T-helper 2 cell (primary cell): ENCODE data around the gene SORL1.

ENCODE experiments used
- DNase-seq, 5 experiments: peaks; one replicate each; pipeline versions ENCODE4 v3.0.0 to v3.0.0-alpha.2; 2012 to 2022

SORL1 gene

DNA sequence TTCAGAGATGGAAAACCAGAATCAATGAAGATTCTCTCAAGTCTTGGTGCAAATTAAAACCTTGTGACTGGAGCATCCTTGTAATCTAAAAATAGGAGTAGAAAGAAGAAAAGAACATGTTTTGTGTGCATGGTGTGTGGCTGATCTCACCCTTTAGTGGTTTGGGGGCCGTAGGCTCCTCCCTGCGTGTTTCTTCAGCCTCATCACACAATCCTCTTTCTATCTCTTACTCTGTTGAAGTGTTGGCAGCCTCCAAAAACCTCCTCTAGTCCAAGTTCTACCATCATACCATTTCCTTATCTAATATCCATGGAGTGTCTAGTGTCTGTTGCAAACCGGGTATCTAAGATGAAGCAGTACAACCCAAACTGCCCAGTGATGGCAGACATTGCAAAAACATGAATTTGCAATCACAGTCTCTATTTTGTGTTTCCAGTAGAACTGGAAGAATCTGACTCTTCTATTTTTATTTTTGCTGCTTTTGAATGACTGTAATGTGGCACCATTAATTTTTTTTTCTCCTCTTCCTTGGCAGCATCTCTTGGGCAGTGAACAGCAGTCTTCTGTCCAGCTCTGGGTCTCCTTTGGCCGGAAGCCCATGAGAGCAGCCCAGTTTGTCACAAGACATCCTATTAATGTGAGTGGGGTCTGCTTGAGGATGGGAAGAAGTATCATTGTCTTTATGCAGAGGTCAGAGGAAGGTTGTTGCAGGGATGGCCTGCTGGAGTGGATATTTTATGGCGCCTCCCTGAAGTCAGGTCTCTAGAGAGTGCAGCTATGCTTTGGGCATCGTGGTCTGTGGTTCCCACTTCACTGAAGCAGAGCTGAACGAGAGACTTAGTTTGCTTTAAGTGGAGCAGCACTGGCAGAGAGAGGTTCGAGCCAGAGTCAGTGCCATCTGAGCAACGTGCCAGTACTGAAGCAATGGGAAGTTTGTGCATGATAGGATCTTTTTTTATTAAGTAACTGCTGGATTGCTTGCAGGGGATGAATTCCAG is 60.7 kb downstream of the SORL1 start:
- no peak for DNase-seq

DNA sequence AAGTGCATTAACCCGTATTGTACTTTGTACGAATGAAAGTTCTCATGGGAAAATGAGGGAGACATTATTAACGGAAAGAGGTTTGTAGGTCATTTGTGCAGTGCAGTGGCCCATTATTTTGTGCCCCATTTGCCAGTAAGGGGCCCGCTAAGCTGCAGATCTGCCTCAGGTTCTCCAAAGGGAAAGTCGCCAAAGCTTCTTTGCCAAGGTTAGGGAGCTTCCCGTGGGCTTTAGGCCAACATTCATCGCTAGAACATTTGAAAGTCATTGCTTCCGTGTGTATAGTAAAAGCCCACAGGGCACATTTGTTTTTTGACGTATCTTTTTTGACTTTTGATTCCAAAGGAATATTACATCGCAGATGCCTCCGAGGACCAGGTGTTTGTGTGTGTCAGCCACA is 61.7 kb downstream of the SORL1 start:
- no peak for DNase-seq

DNA sequence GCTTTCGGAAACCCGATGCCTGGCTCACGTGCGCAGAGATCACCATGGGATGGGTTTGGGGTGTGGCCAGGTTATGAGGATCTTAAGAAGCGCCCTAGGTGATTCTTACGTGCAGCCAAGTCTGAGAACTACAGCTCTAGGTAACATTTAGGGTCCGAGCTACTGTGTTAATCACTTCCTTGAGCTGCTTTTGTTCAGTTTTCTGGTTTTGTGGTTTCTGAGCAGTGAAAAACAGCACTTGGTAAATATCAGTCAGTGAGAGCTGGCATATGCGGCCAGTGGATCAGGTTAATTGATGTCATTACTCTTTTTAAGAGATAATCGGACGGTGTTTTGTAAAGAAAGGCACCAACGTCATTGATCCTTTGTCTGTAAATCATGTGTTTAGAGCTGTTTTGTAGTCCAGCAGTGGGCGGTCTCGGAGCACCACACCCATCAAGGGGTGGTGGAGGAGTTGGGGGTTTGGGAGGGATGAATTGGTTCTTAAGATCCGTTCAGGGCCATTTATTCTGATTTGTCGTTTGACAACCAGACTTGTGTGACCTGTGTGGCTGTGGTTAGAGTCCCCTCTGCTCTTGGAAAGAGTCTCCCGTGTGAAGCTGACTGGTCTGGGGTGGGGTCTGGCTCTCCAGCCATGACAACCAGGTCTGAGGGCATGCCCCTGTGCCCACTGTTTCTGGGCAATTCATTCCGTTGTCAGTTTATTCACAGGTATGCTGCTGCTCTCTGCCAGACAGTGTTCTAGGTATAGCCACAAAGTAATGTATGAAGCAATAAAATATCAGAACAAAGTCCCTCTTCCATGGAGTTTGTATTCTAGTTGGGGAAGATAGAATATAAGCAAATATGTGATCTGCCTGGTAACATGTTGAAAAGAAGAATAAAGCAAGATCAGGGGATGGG is 62.6 kb downstream of the SORL1 start:
- DNase-seq, result peak in 2 of 5 experiments; percentile 39 to 43

DNA sequence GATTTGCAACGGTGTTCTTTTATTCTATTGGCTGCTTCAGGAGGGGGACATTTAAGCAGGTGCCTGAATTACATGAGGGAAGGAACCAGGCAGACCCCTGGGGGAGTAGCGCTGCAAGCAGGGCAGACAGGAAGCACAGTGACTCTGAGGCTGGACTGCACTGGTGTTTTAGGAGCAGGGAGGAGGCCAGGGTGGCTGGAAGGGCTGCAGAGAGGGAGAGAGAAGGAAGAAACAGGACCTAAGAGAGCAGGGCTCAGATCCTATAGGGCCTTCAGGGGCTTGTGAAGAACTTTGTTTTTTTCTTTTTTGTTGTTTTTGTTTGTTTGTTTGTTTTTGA is 63.2 kb downstream of the SORL1 start:
- no peak for DNase-seq

DNA sequence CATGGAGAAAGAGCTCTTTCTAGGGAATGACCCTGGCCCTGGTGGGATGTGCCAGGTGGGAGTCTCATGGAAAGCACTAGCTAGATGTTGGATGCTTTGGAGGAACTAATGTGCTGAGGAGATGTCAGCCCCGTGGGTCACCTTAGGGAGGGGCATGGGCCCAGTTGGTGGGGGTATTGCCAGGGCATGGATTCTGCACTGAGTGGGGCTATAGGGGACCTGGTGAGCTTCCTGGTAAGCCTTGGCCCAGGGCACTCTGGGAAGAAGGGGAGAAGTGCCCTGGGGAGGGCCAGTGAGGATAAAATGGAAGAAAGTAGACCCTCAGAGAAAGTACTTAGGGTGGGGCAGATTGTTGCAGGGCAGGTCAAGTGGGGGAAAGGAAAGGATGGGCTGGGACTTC is 65.9 kb downstream of the SORL1 start:
- DNase-seq, result no peak

DNA sequence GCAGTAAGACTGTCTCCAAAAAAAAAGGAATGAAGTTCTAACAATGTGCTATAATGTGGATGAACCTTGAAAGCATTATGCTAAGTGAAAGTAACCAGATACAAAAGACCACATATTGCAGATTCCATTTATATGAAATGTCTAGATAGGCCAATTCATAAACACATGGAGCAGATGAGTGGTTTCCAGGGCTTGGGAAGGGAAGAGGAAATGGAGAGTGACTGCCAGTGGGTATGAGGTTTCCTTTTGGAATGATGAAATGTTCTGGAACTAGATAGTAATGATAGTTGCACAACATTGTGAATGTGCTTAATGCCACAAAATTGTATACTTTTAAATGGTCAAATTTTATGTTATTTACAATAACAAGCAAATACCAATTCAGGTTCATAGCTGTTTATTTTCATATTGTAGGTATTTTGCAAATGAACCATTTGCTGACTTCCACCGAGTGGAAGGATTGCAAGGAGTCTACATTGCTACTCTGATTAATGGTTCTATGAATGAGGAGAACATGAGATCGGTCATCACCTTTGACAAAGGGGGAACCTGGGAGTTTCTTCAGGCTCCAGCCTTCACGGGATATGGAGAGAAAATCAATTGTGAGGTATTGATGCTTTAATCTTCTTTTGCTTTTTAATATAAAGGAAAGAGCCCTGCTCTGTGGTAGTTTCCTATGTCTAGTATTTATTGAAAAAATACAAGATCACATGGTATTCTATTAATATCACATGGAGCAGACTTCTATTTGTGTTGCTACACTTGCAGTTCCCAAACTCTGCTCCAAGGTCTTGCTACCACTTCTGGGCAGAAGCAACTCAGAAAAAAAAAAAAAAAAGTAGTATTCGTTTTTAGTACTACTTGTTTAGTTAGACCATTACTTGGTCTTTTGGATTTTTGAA is 68.4 kb downstream of the SORL1 start:
- DNase-seq, result no peak

DNA sequence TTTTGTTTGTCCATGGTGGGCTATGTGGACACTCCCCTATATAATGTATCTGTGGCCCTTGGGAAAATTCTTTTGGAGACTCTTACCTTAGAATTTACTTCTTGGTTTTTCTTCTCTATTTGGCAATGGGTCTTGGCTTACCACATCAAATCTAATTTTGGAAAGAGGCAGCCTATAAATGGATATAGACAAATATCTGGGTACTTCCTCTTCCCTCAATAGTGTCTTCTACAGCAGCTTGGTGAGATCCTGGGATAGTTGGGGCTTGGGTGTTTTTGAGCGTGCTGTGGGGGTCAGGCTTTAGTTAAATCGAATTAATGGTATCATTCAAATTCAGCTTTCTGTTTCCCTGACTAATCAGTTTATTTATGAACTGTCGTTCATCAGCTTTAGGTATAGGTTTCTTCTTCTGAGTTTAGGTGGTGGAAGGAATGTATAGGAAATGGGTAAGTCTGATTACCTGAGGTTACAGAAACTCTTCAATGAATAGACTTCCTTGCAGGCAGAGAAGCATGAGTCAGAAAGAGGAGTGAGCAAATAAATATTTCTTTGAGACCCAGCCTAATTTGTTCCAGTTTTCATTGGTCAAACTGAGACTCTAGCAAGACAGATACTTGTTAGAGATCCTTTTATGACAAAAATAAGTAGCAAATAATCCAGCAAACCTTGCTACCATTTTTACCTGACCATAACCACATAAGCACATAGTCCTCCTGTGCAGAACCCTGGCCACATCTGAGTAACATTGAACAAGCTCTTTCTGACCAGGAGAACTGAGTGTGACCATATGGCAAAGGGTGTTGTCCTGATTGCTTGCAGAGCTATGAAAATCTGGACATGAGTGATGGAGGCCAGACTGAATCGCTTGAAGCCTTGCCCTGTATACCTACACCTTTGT is 69.3 kb downstream of the SORL1 start:
- no peak for DNase-seq

DNA sequence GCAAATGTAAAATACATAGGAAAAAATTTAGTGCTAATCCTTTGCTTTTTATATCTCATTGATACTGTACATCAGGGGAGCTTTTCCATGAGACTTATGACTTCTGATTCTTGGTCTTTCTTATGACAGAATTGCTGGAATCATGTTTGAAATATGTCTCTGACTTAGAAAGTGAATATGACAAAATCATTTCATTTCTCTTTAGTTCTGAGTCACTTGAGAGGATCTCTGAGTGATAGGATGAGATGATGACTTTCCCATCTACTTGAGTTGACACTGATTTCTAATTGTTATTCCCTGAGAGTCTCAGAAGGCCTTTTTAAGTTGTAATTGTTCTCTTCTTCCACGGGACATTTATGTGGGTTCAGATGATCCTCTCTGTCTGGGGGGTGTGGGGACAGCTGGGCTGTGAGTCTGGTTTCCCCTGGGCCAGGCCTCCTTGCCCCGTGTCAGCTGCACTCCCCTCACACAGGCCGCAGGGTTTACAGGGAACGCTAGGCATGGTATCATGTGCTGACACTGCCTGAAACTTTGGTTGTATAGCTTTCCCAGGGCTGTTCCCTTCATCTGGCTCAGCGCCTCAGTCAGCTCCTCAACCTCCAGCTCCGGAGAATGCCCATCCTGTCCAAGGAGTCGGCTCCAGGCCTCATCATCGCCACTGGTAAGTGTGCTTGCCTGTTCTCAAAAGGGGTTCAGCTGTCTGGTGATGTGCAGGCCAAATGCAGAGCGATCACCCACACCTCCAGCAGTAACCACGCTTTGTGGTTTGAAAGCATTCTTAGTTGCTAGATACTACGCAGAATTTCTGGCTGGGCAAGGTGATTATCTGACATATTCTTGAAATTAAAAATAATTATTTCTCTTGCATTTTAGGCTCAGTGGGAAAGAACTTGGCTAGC is 70.2 kb downstream of the SORL1 start:
- DNase-seq, result no peak

DNA sequence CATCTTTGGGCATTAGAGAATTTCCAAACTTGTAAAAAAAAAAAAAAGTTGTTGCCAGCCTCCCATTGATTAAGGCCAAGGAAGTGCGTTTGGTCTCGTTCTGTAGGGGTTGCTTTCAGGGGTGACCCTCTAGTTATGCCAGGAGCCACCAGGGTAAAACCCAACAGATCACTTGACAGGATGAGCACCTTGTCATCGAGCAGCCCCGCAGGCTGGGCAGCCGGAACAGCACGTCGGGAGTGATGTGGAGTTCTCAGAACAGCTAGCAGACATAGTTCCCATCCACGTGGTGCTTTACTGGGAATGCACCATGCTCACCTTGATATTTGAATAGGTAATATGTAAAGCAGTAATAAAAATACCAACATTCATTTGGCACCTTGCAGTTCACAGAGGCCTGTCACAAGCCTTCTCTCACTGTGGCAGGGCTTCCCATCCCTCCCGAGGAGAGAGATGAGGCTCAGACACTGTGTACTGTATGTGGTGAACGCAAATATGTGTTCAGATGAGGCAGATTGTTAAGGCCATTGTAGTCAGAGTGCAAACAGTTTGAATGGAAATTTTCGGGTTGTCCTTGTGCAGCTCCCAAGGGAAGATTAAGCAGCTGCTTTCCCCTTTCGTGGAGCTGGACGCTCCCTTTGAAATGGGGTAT is 71.6 kb downstream of the SORL1 start:
- no peak for DNase-seq

DNA sequence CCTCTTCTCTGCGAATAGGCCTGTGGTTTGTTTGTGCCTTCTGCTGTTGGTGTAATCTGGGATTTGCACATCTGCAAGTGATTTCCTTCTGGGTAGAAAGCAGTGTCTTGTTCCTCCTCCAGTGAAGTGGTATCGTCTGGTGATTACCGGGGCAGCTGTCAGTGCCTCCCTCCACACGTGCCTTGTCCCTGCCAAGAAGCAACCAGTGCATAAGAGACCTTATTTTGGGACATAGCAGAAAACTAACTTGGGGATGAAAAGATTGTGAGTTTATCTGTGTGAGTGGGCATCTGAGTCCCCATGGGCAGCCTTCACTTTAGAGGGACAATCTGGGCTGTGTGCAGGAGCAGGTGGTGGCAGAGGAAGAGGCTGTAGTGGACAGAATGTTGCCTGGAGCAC is 72.1 kb downstream of the SORL1 start:
- no peak for DNase-seq

DNA sequence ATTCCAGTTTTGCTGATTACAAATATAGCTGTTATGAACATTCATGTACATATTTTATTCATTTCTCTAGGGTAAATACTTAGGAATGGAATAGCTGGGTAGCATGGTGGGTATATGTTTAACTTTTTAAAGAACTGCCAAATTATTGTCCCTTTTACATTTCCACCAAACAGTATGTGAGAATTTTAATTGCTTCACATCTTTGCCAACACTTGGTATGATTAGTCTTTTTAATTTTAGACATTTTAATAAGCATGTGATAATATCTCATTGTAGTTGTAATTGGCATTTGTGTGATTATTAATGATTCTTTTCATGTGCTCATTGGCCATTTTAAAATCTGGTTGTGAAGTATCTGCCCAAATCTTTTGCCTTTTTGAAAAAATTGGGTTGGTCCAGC is 73.3 kb downstream of the SORL1 start:
- no peak for DNase-seq

DNA sequence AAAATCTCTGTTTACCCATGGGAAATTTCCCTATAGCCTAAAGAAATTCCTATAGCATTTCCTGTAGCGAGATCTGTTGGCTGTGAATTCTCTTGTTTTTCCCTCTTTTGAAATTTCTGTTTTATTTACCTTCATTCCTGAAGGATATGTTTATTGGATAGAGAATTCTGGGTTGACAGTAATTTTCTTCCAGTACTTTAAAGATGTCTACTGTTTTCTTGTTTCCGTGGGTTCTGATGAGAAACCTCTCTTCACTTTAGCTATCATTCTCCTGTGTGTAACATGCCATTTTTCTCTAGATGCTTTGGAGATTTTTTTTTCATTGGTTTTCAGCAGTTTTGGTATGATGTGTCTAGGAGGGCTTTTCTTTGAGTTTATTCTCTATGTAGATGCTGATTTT is 78.1 kb downstream of the SORL1 start:
- no peak for DNase-seq

DNA sequence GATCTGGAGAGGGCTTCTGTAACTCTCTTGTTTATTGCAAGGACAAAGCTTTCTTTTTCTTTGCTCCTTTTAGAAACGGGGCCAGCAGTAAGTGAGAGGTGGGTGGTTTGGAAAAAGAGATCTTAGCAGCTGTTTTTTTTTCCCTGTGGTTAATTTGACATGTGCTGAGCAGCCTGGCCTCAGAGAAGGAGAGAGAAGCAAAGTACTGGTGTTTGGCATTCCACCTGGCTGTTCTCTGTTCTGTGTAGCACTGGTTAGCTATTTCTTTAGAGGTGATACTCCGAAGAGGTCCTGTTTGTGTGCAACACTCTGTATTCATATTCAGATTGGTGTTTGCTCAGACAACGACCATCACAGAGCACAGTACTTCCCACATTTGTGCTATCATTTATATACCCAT is 81.5 kb downstream of the SORL1 start:
- DNase-seq, result no peak

DNA sequence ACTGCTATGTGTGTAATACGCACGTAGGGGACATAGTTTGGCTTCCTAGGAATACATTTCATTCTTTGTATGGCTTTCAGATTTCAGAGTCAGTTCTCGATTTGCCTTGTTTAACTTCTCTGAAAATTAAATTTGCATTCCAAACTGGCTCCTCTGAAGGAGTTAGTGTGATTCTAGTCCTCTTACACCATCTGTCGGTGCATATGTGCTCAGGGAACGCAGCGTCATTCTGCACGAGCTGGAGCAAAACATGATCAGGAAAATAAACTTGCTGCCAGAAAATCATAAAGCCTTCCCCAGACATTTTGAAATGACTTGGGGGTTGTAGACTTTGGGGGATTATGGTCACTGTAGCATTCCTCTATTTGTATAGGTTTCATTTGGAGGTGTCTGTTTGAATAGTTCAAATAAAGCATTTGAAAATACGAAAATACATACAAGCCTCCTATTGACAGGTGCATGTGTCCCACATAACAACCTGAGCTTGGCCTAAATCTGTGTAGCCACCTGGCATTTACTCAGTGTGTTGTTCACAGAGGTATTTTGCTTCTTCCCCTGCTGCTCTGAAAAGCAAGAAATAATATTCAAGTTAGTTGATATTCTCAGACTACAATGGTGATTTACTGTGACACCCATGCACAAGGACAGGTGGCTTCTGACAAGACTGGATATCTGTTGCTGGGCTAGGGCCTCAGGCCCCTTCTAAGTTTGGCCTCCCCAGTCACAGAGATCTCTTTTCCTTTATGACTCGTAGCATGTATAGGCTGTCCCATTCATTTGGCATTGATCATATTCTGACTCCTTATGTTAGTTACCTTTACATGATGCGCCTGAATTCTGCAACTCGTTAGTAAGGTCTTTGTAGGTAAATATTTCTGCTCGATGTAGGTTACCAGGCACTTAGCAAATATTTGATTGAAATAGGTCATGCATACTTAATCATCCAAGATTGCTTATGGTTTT is 82.3 kb downstream of the SORL1 start:
- DNase-seq, result no peak

DNA sequence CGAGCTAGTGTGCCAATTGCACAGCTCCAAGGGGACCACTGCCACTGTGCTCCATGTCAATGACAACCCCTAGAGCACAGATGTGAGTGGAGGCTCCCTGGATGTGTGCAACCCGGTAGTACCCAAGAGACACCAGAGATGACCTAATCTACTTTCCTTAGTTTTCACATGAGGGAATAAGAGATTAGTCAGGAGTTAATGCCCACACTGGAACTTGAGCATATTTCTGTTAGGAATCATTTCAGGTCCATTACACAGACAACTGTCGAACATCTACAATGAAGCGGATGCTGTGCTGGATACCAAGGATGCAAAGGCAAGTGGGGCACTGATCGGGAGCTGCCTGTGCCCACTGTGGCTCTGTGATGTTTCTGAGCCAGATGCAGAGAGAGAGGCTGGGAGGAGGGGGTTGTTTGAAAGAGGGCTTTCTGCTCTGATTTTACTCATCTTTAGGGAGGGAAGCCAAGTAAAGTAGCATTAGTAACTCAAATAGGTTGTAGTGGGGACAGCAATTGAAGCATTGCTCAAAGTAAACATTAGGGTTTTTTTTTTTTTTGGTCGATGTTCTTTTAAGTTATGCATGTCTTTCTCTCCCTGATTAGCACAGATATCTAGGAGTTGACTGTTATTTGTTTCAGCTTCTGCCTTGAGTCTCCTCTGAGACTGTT is 83.1 kb downstream of the SORL1 start:
- no peak for DNase-seq

DNA sequence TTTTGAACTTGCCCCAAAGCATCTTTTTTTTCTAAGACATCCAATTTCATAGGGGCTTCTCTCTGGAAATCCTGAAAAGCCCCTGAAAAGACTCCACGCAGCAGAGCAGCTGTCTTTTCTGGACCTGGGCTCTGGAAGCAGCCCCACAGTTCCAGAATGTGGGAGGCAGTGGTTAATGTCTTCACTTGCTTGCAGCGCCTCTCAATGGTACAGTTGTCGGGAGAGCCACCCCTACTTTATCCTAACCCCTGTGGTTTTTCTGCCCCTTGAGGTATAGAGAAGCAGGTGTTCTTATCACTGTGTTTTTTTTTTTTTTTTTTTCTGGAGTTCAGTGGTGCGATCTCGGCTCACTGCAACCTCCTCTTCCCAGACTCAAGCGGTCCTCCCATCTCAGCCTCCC is 84.0 kb downstream of the SORL1 start:
- no peak for DNase-seq

DNA sequence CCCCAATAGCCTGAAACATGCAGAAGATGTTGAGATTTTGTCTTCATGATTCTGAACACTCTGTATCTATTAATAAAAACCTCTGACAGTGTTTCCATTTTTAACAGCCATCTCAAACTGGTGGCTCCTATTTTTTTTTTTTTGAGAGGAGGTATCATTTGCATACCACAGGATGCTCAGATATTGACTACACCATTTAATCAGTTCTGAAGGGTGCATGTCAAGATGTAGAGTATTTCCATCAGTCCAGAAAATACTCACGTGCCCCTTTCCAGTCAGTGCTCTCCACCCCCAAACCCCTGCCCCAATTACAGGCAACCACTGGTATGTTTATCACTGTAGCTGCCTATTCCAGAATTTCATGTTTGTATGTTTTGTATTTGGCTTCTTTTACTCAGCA is 85.9 kb downstream of the SORL1 start:
- peak in 1 of 5 experiments; percentile 70 for DNase-seq

DNA sequence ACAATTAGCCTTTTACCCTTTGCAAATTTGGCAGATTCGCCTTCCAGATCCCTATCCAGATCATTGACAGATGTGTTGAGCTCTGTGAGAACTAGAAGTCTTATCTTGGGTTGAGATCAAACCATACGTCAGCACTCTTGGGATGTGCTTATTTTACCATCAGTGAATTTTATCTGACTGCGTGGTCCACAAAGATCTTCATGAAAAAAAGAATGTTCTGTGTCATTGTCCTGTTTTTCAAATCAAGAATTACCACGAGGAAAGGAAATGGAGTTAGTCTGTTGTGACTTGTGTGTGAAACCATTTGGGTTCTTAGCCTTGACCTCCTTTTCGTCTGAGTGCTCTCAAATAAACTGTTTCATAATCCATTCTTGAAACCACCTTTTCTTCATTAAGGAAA is 86.9 kb downstream of the SORL1 start:
- DNase-seq, result peak in 2 of 5 experiments; percentile 29 to 61
